Transverse colon (tissue), 4 donors: ENCODE data around the gene MX2.

Experiments
- EP300 ChIP-seq: sonication (generic); formaldehyde crosslinking; IDR thresholded peaks from one replicate; pipeline ENCODE4 v1.6.1; 2017; ENCODE audit warnings: antibody characterized with exemption, low read depth
- POLR2A ChIP-seq: fragments of 450-650 bp; IDR thresholded peaks from one replicate; pipeline ENCODE4 v1.6.1; 2016; ENCODE audit warnings: antibody characterized with exemption, mild to moderate bottlenecking, moderate library complexity
- POLR2AphosphoS5 ChIP-seq, 3 donors: sonication (generic); formaldehyde crosslinking; IDR thresholded peaks; one replicate each; pipeline ENCODE4 v1.6.1; 2016; ENCODE audit warnings: antibody characterized with exemption in 3 of 3
- TF ChIP-seq, protein P1 (sequence below), 5 experiments: fragments of 200-600 bp in 3 of 5; fragments of 450-650 bp in 2 of 5; sonication (generic) in 3 of 5; IDR thresholded peaks; 1 replicate in 2 of 5; 2 replicates in 3 of 5; pipeline ENCODE4 v1.5.1; 2016 to 2017; ENCODE audit warnings: antibody characterized with exemption in 5 of 5, inconsistent platforms in 3 of 5, mild to moderate bottlenecking in 2 of 5, moderate library complexity in 1 of 5

DNA sequence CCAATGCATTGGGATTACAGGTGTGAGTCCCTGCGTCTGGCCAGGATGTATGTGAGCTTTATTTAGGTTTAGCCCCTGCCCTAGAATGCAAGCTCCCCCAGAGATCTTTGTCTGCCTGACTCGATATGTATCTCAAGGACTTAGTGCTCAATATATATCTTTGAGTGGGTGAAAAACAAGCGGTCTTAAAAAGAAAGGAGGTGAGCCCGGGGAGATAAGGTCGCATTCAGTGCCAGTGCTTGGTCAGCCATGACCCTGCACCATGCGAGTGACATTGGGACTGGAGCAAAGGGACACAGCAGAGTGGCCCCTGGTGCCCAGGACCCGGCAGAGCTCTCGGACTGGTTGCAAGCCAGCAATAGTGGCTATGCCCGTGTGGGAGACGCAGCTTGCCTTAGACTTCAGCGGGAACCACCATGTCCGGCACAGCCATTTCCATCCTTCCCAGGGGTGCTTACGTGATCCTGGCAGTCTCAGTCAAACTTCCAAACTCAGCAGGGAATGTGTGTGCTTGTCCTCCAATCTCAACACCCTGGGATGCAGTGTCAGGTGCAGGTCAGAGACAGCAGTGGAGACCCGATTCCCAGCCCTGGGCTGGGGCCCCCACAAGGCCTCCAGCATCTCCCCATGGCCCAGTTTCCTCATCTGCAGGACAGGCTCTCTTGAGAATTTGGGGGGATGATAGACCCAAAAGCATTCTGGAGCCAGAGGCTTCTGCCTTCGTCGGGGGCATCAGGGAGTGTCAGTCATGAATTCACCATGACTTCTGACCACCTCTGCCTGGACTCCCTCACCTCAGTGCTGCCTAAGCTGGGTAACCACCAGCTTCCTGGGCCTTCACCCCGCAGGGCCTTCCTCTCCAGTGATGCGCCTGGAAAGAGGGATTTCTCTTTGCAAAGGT is 1.8 kb downstream of the MX2 start:
- TF ChIP-seq, protein P1, sequence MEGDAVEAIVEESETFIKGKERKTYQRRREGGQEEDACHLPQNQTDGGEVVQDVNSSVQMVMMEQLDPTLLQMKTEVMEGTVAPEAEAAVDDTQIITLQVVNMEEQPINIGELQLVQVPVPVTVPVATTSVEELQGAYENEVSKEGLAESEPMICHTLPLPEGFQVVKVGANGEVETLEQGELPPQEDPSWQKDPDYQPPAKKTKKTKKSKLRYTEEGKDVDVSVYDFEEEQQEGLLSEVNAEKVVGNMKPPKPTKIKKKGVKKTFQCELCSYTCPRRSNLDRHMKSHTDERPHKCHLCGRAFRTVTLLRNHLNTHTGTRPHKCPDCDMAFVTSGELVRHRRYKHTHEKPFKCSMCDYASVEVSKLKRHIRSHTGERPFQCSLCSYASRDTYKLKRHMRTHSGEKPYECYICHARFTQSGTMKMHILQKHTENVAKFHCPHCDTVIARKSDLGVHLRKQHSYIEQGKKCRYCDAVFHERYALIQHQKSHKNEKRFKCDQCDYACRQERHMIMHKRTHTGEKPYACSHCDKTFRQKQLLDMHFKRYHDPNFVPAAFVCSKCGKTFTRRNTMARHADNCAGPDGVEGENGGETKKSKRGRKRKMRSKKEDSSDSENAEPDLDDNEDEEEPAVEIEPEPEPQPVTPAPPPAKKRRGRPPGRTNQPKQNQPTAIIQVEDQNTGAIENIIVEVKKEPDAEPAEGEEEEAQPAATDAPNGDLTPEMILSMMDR (IDR thresholded peaks at IDR 0.05) = no peak
- TF ChIP-seq POLR2AphosphoS5 (IDR thresholded peaks at IDR 0.05) (no peak), EP300 (no peak), POLR2A (no peak)
